ENCODE results near the gene NTHL1.

- TF ChIP-seq POLR2A (IDR thresholded peaks at IDR 0.05) (no peak), POLR2AphosphoS5 (IDR thresholded peaks at IDR 0.05; ENCODE audit: insufficient read depth in 1 of 2, low read depth in 1 of 2) (no peak)
Observed at GRCh38 chr16:2085669-2086068, 38.0 kb upstream of the NTHL1 start.

Measured in vagina (tissue), 2 donors.